GM18519 (cell line): Measurements from ENCODE around the gene LIN7B.
"Not testable (repeated sequence)": the region's sequence is repeated elsewhere in the genome, so short reads cannot be mapped to it uniquely, and the experiment has no call there.

Experiments
- ATAC-seq: cut with Tn5 transposase; IDR thresholded peaks from one replicate; pipeline ENCODE4 v1.9.1; 2021; ENCODE audit warnings: mild to moderate bottlenecking, moderate library complexity; ENCODE audit not compliant: unreplicated experiment, low FRiP score

Gene LIN7B

GRCh38 chr19:49113762-49114629, at the start of gene LIN7B:
Gene LIN7B (plus strand): TSS chr19:49114370. CDS start chr19:49114405, 35 bp downstream.
- ATAC-seq, result peak; percentile 43

DNA sequence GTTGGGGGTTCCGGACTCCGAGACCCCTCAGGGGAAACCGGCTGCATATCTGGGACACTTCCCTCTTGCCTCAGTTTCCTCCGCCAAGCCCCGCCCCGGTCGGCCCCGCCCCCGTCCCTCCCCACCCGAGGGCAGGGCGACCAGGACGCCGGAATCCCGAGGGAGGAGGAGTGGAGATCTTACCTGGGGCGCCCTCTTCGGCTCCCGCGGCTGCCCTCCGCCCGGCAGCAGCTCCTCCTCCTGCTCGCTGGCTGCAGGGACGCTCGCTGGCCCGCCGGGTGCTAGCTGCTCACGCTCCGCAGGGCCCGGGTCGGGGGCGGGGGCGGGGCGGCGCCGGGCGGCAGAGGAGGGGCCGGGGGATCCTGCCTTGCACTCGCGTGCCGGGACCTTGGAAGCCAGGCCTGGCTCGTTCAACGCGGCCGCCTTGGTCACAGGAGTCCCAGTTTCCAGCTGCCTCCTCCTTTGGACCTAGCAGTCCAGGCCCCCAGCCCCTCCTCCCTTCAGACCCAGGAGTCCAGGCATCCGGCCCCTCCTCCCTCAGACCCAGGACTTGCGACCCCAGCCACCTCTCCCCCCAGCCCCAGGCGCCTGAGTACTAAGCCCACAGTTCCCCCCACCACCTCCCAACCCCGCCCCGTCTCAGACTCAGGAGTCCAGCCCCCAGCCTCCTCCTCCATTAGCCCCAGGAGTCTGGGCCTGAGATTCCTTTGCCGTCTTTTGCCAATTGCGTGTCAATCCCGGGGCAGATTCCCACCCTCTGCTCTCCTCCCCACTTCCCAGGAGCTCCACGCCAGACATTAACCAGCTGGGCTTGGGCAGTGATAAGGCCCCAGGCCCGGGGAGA, 49.2 kb upstream of the LIN7B start, which contains the start of gene NTF4:
Gene NTF4, minus strand, starts transcription at position 51 of the 844 bp plus-strand sequence. CDS start 2,821 bp downstream, outside the sequence.
- ATAC-seq, result no peak

GRCh38 chr19:49065905-49066512, 48.2 kb upstream of the LIN7B start:
- no peak for ATAC-seq

GRCh38 chr19:49067554-49067953, 46.6 kb upstream of the LIN7B start:
- no peak for ATAC-seq

DNA sequence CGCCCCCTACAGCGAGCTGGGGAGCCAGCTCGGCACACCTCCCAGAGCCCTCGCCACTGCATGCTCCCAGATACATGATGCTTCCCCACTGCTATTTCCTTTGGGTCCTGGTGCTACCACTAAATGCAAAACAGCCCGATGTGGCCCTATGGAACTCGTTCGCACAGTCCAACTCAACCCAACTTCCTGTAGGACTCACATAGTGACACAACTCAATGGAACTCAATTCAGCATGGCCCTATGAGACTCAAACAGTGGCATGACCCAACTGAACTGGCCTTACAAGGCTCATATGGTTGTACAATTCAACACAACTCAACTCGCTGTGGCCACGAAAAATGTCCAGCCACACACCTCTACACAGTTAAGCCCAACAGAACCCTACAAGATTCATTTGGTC, 45.1 kb upstream of the LIN7B start:
- ATAC-seq, result no peak

GRCh38 chr19:49070416-49070815, 43.8 kb upstream of the LIN7B start:
- ATAC-seq, result no peak

DNA sequence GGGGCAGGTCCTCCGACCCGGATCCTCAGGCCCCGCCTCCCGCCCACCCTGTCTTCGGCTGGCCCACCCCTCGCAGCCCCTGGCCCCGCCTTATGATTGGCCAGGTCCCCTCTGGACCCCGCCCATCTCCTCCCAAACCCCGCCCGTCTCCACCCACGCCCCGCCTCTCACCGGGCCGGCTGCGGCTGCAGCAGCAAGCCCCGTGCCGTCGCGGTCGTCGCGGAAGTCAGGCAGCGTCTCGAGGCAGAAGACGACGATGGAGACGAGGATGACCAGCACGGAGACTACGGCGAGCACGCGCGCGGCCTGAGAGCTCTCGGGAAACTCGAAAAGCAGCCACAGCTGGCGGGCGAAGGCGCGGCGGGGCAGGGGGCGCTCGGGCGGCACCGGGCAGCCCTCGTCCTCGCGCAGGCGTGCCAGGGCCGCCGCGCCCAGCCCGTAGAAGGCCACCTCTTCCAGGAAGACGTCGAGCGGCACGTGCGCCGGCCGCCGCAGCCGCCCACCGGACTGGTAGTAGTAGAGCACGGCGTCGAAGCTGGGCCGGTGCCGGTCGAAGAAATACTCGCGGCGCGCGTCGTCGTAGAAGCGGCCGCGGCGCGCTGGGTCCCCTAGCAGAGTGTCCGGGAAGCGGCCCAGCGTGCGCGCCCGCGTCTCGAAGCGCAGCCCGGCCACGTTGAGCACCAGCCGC, 42.2 kb upstream of the LIN7B start:
- no peak for ATAC-seq

DNA sequence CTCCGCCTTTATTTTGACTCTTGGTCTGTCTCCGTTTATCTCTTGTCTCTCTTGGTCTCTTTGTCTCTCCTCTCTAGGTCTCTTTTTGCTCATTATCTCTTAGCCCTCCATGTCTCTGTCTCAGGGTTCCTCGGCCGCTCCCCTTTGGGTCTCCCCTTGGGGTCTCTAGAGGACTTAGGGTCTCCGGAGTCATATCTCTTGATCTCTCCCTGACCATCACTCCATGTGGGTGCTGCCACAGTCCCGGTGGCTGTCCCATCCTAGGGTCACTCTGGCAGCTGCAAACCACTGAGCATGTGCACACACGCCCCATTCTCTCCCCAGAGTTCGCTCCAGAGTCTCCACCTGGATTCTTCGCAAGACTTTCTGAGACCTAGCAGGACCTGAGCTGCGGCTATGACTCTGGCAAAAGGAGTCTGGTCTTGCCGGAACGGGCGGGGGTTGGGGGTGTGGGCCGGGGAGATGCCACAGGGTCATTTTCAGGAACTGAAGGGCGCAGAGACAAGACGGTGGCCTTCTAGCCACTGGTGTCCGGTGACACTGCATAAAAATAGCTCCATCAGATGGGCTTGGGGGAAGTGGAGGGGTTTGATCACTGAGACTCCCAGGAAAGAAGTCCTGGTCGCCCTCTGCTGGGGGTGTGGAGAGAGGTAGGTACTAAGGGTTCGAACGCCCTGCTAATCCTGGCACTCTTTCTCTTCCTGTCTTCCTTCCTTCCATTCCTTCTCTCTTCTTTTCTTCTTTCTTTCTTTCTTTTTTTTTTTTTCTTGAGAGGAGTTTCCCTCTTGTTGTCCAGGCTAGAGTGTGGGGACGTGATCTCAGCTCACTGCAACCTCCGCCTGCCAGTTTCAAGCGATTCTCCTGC, 40.4 kb upstream of the LIN7B start:
- no peak for ATAC-seq

DNA sequence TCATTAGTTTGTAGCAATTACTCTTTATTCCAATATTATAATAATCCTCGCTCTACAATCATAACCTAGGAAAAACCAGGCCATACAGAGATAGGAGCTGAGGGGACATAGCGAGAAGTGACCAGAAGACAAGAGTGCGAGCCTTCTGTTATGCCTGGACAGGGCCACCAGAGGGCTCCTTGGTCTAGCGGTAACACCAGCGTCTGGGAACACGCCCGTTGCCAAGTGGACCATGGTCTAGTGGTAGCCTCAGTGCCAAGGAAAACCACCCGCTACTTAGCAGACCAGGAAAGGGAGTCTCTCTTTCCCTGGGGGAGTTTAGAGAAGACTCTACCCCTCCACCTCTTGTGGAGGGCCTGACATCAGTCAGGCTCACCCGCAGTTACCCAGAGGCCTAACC, 39.3 kb upstream of the LIN7B start:
- not testable (repeated sequence) for ATAC-seq

DNA sequence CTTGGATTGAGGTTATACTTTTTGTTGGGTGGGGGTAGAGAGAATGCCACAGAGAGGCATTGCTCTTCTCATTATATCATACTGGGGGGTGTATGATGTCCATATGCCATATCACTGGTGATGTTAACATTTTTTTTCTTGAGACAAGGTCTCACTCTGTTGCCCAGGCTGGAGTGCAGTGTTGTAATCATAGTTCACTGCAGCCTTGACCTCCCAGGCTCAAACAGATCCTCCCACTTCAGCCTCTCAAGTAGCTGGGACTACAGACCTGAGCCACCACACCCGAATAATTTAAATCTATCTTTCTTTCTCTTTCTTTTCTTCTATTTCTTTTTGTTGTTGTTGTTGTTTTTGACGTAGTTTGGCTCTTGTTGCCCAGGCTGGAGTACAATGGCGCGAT, 33.8 kb upstream of the LIN7B start:
- no peak for ATAC-seq

DNA sequence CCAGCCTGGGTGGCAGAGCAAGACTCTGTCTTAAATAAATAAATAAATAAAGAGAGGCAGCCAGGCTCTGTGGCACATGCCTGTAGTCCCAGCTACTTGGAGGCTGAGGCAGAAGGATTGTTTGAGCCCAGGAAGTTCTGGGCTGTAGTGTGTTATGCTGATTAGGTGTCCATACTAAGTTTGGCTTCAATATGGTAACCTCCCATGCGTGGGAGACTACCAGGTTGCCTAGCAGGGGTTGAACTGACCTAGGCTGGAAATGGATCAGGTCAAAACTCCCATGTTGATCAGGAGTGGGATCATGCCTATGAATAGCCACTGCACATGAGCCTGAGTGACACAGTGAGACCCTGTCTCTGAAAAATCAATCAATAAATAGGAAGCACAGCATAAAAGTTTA, 32.9 kb upstream of the LIN7B start:
- no peak for ATAC-seq

DNA sequence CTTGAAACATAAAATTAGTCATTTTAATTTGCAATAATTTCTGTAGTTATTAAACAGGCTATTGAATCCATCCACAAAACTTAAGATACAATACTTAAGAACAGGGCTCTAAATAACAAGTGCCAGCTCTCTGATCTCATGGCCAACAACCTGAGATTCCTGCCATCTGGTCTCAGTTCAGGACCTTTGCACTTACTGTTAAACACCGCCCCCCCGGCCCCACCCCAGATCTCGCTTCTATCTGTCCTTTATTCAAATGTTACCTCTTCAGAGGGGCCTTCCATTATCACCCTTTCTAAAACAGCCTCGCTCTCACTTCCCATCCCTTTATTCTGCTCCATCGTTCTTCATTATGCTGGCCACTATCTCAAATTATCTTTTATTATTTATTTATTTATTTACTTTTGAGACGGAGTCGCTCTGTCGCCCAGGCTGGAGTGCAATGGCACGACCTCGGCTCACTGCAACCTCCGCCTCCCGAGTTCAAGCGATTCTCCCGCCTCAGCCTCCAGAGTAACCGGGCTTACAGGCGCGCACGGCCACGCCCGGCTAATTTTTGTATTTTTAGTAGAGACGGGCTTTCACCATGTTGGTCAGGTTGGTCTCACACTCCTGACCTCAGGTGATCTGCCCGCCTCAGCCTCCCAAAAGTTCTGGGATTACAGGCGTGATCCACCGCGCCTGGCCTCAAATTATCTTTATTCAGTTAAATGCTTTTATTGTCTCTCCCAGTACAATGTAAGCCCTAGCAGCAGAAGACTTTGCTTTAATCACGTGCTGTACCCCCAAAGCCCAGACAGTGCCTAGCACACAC, 29.8 kb upstream of the LIN7B start:
- no peak for ATAC-seq

GRCh38 chr19:49085020-49085867, 28.9 kb upstream of the LIN7B start, which contains the start of gene SNRNP70:
Gene SNRNP70 (plus strand): TSS chr19:49085451. CDS start chr19:49086415, 964 bp downstream.
- ATAC-seq, result peak; percentile 79

DNA sequence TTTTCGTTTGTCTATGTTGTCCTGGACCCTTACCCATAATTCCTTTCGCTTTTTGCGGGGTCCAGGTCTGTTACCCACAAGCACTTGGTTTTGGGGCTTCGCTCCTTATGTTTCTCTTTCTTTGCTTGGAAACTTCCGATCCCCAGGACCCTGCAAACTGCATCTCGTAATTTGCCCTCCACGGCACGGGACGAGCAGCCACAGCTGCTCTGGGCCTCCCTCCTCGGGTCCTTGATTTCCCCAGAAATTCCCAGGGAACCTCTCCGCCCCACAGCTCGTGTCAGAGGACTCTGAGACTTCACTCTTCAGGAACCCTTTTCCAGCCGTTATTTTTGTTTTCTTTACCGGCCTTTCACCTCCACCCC, 28.3 kb upstream of the LIN7B start:
- ATAC-seq, result no peak

DNA sequence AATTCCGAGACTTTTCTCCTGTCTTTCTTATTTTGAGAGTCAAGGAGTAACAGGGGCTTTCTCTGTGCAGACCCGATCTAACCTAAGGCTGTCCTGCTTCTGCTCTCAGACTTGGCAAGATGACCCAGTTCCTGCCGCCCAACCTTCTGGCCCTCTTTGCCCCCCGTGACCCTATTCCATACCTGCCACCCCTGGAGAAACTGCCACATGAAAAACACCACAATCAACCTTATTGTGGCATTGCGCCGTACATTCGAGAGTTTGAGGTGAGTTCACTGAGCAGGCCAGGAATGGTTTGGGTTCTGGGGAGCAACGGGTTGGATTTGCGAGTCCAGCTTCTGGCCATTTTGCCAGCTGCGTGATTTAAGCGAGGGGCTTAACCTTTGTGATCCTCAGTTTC, 27.9 kb upstream of the LIN7B start:
- ATAC-seq, result no peak

DNA sequence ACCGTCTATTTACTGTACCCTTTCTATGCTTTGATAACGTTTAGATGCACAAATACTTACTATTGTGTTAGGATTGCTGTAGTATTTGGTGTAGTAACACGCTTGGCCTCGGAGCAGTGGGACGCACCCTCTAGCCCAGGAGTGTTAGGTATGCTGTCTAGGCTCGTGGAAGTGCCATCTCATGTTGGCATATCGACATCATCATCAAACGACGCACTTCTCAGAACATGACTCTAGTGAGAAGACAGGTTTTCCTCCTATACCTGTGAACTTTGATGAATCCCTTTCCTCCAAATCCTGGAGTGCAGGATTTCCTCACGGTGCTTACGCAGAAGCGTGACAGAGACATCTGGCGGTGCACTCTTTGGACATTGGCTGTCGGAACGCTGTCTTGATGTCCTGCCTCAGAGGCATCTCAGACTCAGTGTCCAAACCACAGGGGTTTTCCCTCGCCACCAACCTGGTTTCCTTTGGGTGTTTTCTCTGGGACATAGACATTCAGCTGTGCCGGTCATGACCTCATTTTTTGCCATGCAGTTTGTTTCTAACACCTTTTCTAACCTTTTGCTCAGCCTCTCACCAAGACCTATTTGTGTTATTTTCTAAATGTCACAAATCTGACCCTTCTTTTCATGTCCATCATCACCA, 22.7 kb upstream of the LIN7B start:
- ATAC-seq, result no peak

DNA sequence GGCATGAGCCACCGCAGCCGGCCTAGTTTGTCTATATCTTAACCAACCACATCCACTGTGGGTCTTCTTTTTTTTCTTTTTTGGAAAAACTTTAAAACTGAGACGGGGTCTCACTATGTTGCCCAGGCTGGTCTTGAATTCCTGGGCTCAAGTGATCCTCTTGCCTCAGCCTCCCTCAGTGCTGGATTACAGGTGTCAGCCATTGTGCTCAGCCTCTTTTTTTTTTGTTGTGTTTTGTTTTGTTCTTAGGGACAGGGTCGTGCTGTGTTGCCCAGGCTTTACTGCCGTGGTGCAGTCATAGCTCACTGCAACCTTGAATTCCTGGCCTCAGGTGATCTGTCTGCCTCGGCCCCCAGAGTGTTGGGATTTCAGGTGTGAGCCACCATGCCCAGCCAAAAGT, 21.5 kb upstream of the LIN7B start:
- no peak for ATAC-seq
